Sigmoid colon (tissue), 7 donors: ENCODE data around the gene RIMBP2. TPM values are rescaled to one million over a fixed set of nuclear protein-coding genes. Genes with fewer than 3 reads are reported as not detected.

Experiments used
- DNase-seq: peaks from one replicate; pipeline ENCODE4 v3.0.0-alpha.2; 2019
- H3K27ac ChIP-seq, 4 donors: fragments of 200-600 bp; sonication (generic); one replicate each; pipeline ENCODE4 v1.5.1; 2016 to 2019; ENCODE audit warnings: mild to moderate bottlenecking in 1 of 4
- H3K27me3 ChIP-seq, 3 donors: fragments of 200-600 bp; sonication (generic); one replicate each; pipeline ENCODE4 v1.5.1; 2019; ENCODE audit warnings: mild to moderate bottlenecking in 1 of 3
- H3K36me3 ChIP-seq, 4 donors: fragments of 200-600 bp; sonication (generic); one replicate each; pipeline ENCODE4 v1.5.1; 2016 to 2019
- H3K4me1 ChIP-seq, 4 donors: fragments of 200-600 bp; sonication (generic); one replicate each; pipeline ENCODE4 v1.5.1; 2017 to 2019
- H3K4me3 ChIP-seq, 4 donors: fragments of 200-600 bp; sonication (generic); one replicate each; pipeline ENCODE4 v1.5.1; 2017 to 2019; ENCODE audit warnings: mild to moderate bottlenecking in 2 of 4, moderate library complexity in 1 of 4
- H3K9me3 ChIP-seq, 4 donors: fragments of 200-600 bp in 3 of 4; sonication (generic) in 3 of 4; one replicate each; pipeline versions ENCODE4 v1.5.1 to v1.6.1; 2013 to 2019
- EP300 ChIP-seq, 4 donors: sonication (generic); formaldehyde crosslinking; IDR thresholded peaks; one replicate each; pipeline ENCODE4 v1.6.1; 2017; ENCODE audit warnings: antibody characterized with exemption in 4 of 4
- POLR2A ChIP-seq, 2 donors: fragments of 450-650 bp; IDR thresholded peaks; one replicate each; pipeline ENCODE4 v1.6.1; 2016; ENCODE audit warnings: antibody characterized with exemption in 2 of 2, mild to moderate bottlenecking in 2 of 2, moderate library complexity in 2 of 2
- POLR2AphosphoS5 ChIP-seq, 4 donors: sonication (generic); formaldehyde crosslinking; IDR thresholded peaks; one replicate each; pipeline ENCODE4 v1.6.1; 2017; ENCODE audit warnings: antibody characterized with exemption in 4 of 4
- WGBS, 2 donors: extraction: QIAGEN DNeasy Blood & Tissue Kit; methylation state at CpG; one replicate each; pipeline ENCODE4 v1.1.7; 2013; 5-methylcytosine and 5-hydroxymethylcytosine counted together
- intact Hi-C: fragments of 100-400 bp; cut with DNase I; formaldehyde crosslinking; loops from one replicate; pipeline ENCODE4 v1.15.1; 2023
- polyA plus RNA-seq, 3 donors: library from polyadenylated mRNA; stranded (reverse); fragments of 200-250 nt; gene quantifications; one replicate each; pipeline ENCODE4 v1.2.3, GENCODE V29; 2013
- total RNA-seq, 4 donors: library from RNA; depleted of rRNA; stranded (reverse); fragments of >200 nt; gene quantifications; one replicate each; pipeline ENCODE4 v1.1.0, GENCODE V29; 2016
- TF ChIP-seq, protein P1 (sequence below), 4 experiments: fragments of 450-650 bp in 3 of 4; fragments of 200-600 bp in 1 of 4; IDR thresholded peaks; one replicate each; pipeline ENCODE4 v1.5.1; 2016 to 2019; ENCODE audit warnings: antibody characterized with exemption in 4 of 4, mild to moderate bottlenecking in 3 of 4, moderate library complexity in 2 of 4
- donor health status: healthy with polysubstance abuse.
- donor health status: Bipolar disorder and iron deficiency.
- donor health status: healthy.

The RIMBP2 gene
- total and polyA plus RNA-seq, 7 donors, result under 0.01 to 5.5 (median 1.4) TPM

DNA sequence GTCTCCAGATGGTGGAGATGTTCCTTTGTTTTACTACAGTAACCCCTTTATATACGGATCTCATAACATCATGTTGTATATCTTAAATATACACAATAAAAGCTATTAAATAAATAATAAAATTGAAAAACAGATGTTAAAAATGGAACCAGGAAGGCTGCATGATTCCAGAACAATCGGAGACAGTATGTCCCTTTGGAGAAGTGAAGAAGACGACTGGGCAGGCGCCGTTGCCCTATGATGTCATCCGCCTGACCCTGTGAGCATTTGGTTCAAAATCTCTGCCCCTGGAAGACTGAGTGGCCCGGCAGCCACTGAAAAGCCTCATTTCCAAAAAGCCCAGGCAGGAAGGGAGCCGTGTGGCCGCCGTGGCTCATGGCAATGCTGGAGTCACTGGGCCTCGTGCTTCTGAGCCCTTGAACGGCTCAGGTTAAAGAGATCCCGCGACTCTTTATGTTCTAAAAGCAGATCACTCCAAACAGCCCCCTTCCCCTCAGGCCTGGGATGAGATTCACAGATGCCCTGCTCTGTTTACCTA lies 30.8 kb downstream of the RIMBP2 start:
- Histone ChIP-seq H3K27me3 (peaks cover 0 to 33% (median 7%) of the 10 kb centered on the region in 3 donors), H3K36me3 (no peaks in the 10 kb centered on the region), H3K9me3 (no peaks in the 10 kb centered on the region), H3K4me1 (no peaks in the 10 kb centered on the region), H3K27ac (no peak overlapping the region), H3K4me3 (no peak overlapping the region)
- intact Hi-C loops, result no loop called here
- 67 to 69% methylated on average over 14 of the region's 14 CpGs for WGBS, 2 donors
- TF ChIP-seq, protein P1, sequence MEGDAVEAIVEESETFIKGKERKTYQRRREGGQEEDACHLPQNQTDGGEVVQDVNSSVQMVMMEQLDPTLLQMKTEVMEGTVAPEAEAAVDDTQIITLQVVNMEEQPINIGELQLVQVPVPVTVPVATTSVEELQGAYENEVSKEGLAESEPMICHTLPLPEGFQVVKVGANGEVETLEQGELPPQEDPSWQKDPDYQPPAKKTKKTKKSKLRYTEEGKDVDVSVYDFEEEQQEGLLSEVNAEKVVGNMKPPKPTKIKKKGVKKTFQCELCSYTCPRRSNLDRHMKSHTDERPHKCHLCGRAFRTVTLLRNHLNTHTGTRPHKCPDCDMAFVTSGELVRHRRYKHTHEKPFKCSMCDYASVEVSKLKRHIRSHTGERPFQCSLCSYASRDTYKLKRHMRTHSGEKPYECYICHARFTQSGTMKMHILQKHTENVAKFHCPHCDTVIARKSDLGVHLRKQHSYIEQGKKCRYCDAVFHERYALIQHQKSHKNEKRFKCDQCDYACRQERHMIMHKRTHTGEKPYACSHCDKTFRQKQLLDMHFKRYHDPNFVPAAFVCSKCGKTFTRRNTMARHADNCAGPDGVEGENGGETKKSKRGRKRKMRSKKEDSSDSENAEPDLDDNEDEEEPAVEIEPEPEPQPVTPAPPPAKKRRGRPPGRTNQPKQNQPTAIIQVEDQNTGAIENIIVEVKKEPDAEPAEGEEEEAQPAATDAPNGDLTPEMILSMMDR (IDR thresholded peaks at IDR 0.05), result no peak
- no peak for DNase-seq

DNA sequence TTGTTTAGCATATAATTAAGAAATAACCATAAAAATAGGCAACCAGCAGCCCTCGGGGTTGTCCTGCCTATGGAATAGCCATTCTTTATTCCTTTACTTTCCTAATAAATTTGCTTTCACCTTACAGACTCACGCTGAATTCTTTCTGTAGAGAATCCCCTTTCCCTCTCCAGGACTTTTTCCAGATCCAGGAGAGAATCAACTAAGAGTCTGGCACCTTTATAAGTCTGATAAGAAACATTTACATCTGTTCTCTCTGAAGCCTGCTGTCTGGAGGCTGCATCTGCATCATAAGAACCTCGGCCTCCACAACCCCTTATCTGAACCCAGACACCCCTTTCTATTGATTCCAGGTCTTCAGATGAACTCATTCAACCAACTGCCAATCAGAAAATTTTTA lies 32.3 kb downstream of the RIMBP2 start:
- Histone ChIP-seq H3K4me3 (no peak overlapping the region), H3K36me3 (no peaks in the 10 kb centered on the region), H3K27ac (no peak overlapping the region), H3K4me1 (no peaks in the 10 kb centered on the region), H3K9me3 (no peaks in the 10 kb centered on the region), H3K27me3 (peaks cover 0 to 28% (median 7%) of the 10 kb centered on the region in 3 donors)
- DNase-seq, result no peak
- no peak for TF ChIP-seq EP300 (IDR thresholded peaks at IDR 0.05)
- no peak for TF ChIP-seq POLR2AphosphoS5 (IDR thresholded peaks at IDR 0.05)
- TF ChIP-seq POLR2A (IDR thresholded peaks at IDR 0.05), result no peak
- TF ChIP-seq, protein P1 (IDR thresholded peaks at IDR 0.05), result no peak
- intact Hi-C loops, result no loop called here
- WGBS, 2 donors, result 62 to 72% methylated on average over 3 of the region's 3 CpGs

DNA sequence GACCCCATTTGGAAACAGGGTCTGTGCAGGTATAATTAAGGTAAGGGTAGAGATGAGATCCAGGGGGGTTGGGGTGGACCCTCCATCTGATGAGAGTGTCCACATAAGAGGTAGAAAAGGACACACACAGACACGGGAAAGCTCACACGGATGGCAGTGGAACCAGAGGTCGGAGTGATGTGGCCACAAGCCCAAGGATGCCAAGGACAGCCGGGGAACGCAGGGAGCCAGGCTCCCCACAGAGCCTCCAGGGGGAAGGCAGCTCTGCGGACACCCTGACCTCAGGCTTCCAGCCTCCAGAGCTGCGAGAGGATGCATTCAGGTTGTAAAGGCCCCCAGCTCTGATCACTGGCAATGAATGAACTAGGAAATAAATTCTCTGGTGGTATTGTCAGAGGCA lies 33.0 kb downstream of the RIMBP2 start:
- H3K36me3 ChIP-seq, result no peaks in the 10 kb centered on the region
- TF ChIP-seq, protein P1 (IDR thresholded peaks at IDR 0.05), result no peak
- TF ChIP-seq EP300 (IDR thresholded peaks at IDR 0.05) (no peak), POLR2AphosphoS5 (IDR thresholded peaks at IDR 0.05) (no peak), POLR2A (IDR thresholded peaks at IDR 0.05) (no peak)
- intact Hi-C loops, result no loop called here

DNA sequence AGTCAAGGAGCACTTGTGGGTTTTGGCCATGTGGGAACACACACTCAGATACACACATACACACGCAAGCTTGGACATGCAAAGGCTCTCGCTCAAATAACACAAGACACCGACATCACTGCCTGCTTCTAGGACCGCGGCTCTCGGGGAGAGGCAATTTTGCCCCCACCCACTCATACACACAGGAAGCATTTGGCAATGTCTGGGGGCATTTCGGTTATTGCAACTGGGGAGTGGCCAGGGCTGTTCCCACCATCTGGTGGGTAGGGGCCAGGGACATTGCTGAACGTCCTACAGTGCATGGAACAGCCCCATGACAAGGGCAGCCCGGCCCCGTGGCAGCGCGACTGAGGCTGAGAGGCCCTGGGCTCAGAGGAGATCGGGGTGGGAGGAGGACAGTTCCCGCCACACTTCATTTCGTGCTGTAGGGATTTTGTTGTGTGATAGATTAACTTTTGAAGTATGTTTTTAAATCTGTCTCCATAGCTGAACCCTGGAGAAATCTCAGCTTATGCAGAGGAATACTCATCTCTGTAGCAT lies 35.6 kb downstream of the RIMBP2 start:
- TF ChIP-seq, protein P1 (IDR thresholded peaks at IDR 0.05), result no peak
- TF ChIP-seq POLR2AphosphoS5 (IDR thresholded peaks at IDR 0.05), result no peak
- TF ChIP-seq POLR2A (IDR thresholded peaks at IDR 0.05), result no peak
- no peak for TF ChIP-seq EP300 (IDR thresholded peaks at IDR 0.05)
- H3K27ac ChIP-seq, result no peak overlapping the region
- peaks cover 0 to 4% (median 0%) of the 10 kb centered on the region in 3 donors for H3K27me3 ChIP-seq
- no peaks in the 10 kb centered on the region for H3K36me3 ChIP-seq
- intact Hi-C loops, result no loop called here
- H3K4me3 ChIP-seq, result no peak overlapping the region
- no peak for DNase-seq
- 84 to 85% methylated on average over 15 of the region's 15 CpGs for WGBS, 2 donors
- peaks cover 0 to 2% (median 0%) of the 10 kb centered on the region in 4 donors for H3K9me3 ChIP-seq
- H3K4me1 ChIP-seq, result no peaks in the 10 kb centered on the region

More for the DNA sequence above, 33.0 kb downstream of the RIMBP2 start:
- Histone ChIP-seq H3K27ac (no peak overlapping the region), H3K27me3 (peaks cover 0 to 26% (median 7%) of the 10 kb centered on the region in 3 donors), H3K4me1 (no peaks in the 10 kb centered on the region), H3K9me3 (no peaks in the 10 kb centered on the region), H3K4me3 (no peak overlapping the region)
- WGBS, 2 donors, result 83 to 85% methylated on average over 7 of the region's 7 CpGs
- DNase-seq, result no peak
